ENCODE results near the gene TMEM89. TPM values are rescaled to one million over a fixed set of nuclear protein-coding genes. Genes with fewer than 3 reads are reported as not detected.

Gene TMEM89
- polyA plus RNA-seq, 1 donor (not counting 4 experiments of a cell fraction or from before 2014, with no cell fraction given), result not detected

- DNase-seq (ENCODE audit: low read depth, low spot score) (no peak), FAIRE-seq (no peak)
- no peak overlapping the region for H3K27ac ChIP-seq (ENCODE audit: control insufficient read depth, insufficient read depth, low read length)
- no peak overlapping the region for H3K9ac ChIP-seq (ENCODE audit: control insufficient read depth, extremely low read depth, insufficient read depth, low read length)
- no peak overlapping the region for H3K4me3 ChIP-seq (ENCODE audit: control insufficient read depth in 2 of 3, extremely low read depth in 1 of 3, insufficient read depth in 2 of 3, low read depth in 1 of 3, low read length in 3 of 3)
- no peaks in the 10 kb centered on the region for H3K27me3 ChIP-seq (ENCODE audit: control insufficient read depth, extremely low read depth, insufficient read depth, low read length)
- peaks cover 23% of the 10 kb centered on the region for H3K79me2 ChIP-seq (ENCODE audit: control insufficient read depth, insufficient read depth, low read length)
- dilution Hi-C loops (cut with MboI; ENCODE audit: extremely low pct_ligation_motif_present, low sequenced_read_pairs), result no loop called here
- H4K20me1 ChIP-seq (ENCODE audit: control insufficient read depth, extremely low read depth, insufficient read depth, low read length), result peaks cover 7% of the 10 kb centered on the region
- no peak overlapping the region for H2AFZ ChIP-seq (ENCODE audit: control insufficient read depth, low read length)
- peaks cover 70 to 79% of the 10 kb centered on the region in 2 experiments for H3K36me3 ChIP-seq (ENCODE audit: control insufficient read depth in 2 of 2, extremely low read depth in 1 of 2, insufficient read depth in 2 of 2, low read length in 2 of 2)
- no peaks in the 10 kb centered on the region for H3K4me1 ChIP-seq (ENCODE audit: control insufficient read depth, extremely low read depth, insufficient read depth, low read length)
- no peak for TF ChIP-seq CTCF (optimal IDR thresholded peaks at IDR 0.05 in 1 of 3, IDR thresholded peaks at IDR 0.05 in 1 of 3, conservative IDR thresholded peaks at IDR 0.05 in 1 of 3; ENCODE audit: extremely low read depth in 1 of 3, insufficient read depth in 2 of 3, low read length in 3 of 3)
- H3K9me1 ChIP-seq (ENCODE audit: control insufficient read depth, extremely low read depth, insufficient read depth, low read length), result no peaks in the 10 kb centered on the region
- no peaks in the 10 kb centered on the region for H3K9me3 ChIP-seq (ENCODE audit: control insufficient read depth, low read depth, low read length)
- no peak overlapping the region for H3K4me2 ChIP-seq (ENCODE audit: control insufficient read depth, extremely low read depth, insufficient read depth, low read depth, low read length)
Observed at GRCh38 chr3:48575366-48575765, 46.2 kb downstream of the TMEM89 start.

- H3K4me2 ChIP-seq (ENCODE audit: control insufficient read depth, extremely low read depth, insufficient read depth, low read depth, low read length), result no peak overlapping the region
- DNase-seq (ENCODE audit: low read depth, low spot score), result no peak
- no peaks in the 10 kb centered on the region for H3K9me1 ChIP-seq (ENCODE audit: control insufficient read depth, extremely low read depth, insufficient read depth, low read length)
- H3K27me3 ChIP-seq (ENCODE audit: control insufficient read depth, extremely low read depth, insufficient read depth, low read length), result no peaks in the 10 kb centered on the region
- TF ChIP-seq CTCF (optimal IDR thresholded peaks at IDR 0.05 in 1 of 3, IDR thresholded peaks at IDR 0.05 in 1 of 3, conservative IDR thresholded peaks at IDR 0.05 in 1 of 3; ENCODE audit: extremely low read depth in 1 of 3, insufficient read depth in 2 of 3, low read length in 3 of 3) (no peak), EZH2 (IDR thresholded peaks at IDR 0.05; ENCODE audit: low read length) (no peak)
- H2AFZ ChIP-seq (ENCODE audit: control insufficient read depth, low read length), result no peak overlapping the region
- no peak overlapping the region for H3K4me3 ChIP-seq (ENCODE audit: control insufficient read depth in 2 of 3, extremely low read depth in 1 of 3, insufficient read depth in 2 of 3, low read depth in 1 of 3, low read length in 3 of 3)
- FAIRE-seq, result no peak
- H3K9ac ChIP-seq (ENCODE audit: control insufficient read depth, extremely low read depth, insufficient read depth, low read length), result no peak overlapping the region
- H3K79me2 ChIP-seq (ENCODE audit: control insufficient read depth, insufficient read depth, low read length), result peaks cover 19% of the 10 kb centered on the region
- dilution Hi-C loops (cut with MboI; ENCODE audit: extremely low pct_ligation_motif_present, low sequenced_read_pairs), result no loop called here
- H3K9me3 ChIP-seq (ENCODE audit: control insufficient read depth, low read depth, low read length), result no peaks in the 10 kb centered on the region
- H3K36me3 ChIP-seq (ENCODE audit: control insufficient read depth in 2 of 2, extremely low read depth in 1 of 2, insufficient read depth in 2 of 2, low read length in 2 of 2), result peaks cover 67 to 78% of the 10 kb centered on the region in 2 experiments
- H3K4me1 ChIP-seq (ENCODE audit: control insufficient read depth, extremely low read depth, insufficient read depth, low read length), result no peaks in the 10 kb centered on the region
- H3K27ac ChIP-seq (ENCODE audit: control insufficient read depth, insufficient read depth, low read length), result no peak overlapping the region
- peaks cover 10% of the 10 kb centered on the region for H4K20me1 ChIP-seq (ENCODE audit: control insufficient read depth, extremely low read depth, insufficient read depth, low read length)
Observed at GRCh38 chr3:48573973-48574585, 47.5 kb downstream of the TMEM89 start.
